ENCODE results near the gene PA2G4.
A peak's percentile ranks its signal among the peaks of the same experiment; 100 is the strongest.

Gene PA2G4

DNA sequence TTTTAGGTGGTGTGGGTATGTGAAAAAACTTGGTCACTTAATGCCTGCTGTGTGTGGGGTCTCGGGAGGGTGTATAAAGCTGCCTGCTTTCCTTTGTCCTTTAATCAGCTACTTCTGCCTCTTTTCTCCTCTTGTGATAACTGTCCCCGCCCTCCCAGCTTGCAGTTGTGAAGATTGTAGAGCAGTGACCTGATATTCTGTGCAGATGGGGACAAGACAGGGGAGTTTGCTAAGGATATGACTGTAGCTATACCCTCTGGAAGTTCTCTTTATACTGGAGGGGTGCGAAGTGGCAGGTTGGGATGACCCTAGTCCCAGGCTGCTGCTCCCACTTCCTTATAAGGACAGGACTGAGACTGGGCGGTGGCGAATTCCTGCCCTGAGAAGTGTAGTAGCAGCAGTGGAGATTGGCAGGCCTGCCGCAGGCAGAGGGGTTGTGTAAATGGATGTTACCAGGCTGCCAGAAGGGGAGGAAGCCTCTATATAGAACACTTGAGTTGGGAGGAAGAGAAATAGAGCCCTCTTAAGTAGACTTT is 54.6 kb downstream of the PA2G4 start:
- in situ Hi-C loops (cut with HindIII; ENCODE audit: low pct_ligation_motif_present, low pct_unique_long_range_greater_than_20kb, low sequenced_read_pairs): no loop called here
- peak; percentile 78 for DNase-seq

DNA sequence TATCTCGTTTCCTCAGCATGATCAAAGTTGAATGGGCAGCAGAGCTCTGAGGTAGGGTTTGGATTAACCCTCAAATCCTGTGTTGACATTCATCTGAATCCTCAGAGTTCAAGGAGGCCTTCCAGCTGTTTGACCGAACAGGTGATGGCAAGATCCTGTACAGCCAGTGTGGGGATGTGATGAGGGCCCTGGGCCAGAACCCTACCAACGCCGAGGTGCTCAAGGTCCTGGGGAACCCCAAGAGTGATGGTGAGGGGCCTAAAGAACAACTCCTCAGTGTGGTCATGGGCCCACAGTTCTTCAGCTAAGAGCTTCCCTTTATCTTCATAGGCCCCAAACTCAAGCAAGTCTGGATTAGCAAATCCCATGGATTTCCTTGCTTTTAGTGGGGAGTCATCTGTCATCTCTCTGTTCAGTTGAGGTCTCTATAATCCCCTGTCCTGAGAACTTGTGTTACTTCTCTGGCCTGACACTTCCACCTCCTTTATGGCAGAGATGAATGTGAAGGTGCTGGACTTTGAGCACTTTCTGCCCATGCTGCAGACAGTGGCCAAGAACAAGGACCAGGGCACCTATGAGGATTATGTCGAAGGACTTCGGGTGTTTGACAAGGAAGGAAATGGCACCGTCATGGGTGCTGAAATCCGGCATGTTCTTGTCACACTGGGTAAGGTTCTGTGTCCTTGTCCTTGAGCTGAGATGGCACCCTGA is 55.3 kb downstream of the PA2G4 start:
- in situ Hi-C loops (cut with HindIII; ENCODE audit: low pct_ligation_motif_present, low pct_unique_long_range_greater_than_20kb, low sequenced_read_pairs): no loop called here
- no peak for DNase-seq

DNA sequence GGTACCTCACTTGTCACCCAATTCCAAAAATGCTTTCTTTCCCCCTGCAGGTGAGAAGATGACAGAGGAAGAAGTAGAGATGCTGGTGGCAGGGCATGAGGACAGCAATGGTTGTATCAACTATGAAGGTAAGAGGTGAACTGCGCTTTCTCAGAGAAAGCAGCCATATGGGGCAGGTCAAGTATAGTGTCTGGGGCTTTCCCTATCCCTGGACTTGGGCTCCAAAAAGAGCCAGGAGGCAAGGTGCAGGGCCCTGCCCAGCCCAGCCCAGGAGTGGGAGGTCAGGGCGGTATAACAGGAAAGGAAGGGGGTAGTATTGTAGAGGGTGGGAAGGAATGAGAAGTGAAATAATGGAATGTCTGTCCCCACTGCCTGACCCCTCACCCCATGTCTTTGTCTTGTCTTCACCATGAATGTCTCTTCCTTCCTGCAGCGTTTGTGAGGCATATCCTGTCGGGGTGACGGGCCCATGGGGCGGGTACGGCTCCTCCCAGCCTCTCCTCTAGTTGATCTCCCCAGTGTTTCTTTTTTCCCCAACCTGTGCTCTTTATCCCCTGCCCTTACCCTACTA is 55.9 kb downstream of the PA2G4 start:
- DNase-seq: no peak
- in situ Hi-C loops (cut with HindIII; ENCODE audit: low pct_ligation_motif_present, low pct_unique_long_range_greater_than_20kb, low sequenced_read_pairs): no loop called here

DNA sequence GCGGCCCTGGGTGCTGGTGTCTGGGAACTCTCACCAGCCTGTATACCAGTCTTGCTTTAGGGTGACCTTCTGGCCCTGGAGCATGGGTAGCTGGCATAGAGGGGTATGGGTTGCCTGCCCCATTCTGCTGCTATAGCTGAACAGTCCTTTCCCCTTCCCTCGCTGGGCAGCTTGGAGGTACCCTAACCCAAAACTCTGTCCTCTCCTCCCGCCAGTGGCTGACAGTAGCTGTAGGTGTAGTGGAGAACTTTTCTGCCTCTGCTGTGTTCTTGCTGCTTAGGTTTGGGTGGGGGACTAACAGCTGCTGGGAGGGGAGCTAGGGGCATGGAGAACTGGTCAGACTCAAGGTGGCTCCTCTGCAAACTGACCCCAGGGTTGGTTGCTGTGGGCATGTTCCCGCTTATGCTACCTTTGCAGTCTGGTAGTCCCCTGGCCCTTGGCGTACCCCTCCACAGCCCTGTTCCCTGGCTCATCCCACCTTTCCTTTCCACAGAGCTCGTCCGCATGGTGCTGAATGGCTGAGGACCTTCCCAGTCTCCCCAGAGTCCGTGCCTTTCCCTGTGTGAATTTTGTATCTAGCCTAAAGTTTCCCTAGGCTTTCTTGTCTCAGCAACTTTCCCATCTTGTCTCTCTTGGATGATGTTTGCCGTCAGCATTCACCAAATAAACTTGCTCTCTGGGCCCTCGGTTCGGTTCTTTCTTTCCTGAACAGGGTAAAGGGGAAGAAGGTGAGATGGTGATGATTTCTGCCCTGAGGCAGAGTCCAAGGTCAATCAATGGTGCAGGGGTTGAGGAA is 56.7 kb downstream of the PA2G4 start:
- DNase-seq: no peak
- in situ Hi-C loops (cut with HindIII; ENCODE audit: low pct_ligation_motif_present, low pct_unique_long_range_greater_than_20kb, low sequenced_read_pairs): no loop called here

DNA sequence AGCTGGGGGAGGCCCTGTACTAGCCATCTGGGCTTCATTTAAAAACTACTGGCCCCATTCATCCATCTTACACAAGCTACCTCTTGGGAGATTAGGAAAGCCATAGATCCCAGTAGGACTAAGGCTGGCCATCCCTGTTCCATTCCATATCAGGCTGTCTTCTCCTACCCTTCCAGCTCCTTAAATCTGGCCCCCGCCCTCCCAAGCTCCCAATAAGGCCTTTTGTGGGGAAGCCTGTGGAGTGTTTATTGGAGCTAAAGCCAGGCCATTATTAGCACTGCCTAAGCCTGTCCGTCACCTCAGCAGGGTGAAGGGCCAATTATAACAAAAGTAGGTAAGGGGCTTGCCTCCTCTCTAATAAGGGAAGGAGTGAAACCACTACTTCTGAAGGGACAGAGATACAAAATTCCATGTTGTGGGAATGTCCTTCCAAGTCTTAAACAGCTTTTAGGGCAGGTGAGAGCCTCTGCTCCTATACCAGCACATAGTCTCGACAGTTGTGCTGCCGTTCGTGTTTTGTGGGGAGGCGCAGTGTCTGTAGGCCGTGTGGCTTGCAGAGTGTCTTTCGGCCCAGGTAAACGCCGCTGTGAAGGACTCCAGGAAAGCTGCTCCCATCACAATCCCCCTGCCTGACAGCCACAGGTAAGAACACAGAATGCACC is 57.5 kb downstream of the PA2G4 start:
- no peak for DNase-seq
- in situ Hi-C loops (cut with HindIII; ENCODE audit: low pct_ligation_motif_present, low pct_unique_long_range_greater_than_20kb, low sequenced_read_pairs): no loop called here

DNA sequence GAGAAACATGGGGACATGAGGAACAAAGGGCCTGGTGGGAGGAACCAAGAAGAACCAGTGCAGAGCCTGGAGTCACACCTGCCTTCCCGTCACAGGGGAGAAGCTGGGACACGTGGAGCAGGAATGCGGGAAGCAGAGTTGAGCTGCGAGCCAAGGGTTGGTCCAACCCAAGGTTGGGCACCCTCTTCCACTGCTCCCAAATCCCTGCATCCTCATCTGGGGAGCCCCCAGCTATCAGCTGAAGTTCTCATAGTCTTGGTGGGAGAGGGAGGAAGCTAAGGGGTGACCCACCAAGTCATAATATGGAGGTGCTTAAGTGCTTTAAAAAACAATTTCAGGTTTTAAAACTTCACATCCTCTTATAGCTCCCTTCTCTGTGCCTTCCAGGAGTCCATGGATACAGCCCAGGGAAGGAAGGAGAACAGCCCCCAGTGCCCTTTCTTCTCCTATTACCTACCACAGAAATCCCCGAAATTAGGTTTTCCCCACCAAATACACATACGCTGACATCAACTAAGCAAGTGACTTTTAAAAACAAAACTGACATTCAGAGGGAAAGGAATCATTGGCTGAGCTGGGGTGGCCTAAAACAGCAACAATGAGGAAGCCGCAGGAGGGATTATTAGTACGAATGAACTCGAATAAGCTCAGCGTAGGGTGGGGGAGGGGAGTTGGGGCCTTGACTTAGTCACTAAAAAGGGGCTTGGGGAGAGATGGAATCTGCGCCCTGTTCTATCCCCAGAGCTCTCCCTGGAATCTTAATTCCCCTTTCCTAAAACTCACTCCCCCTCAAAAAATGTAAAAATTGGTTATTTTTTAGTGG is 58.3 kb downstream of the PA2G4 start:
- in situ Hi-C loops (cut with HindIII; ENCODE audit: low pct_ligation_motif_present, low pct_unique_long_range_greater_than_20kb, low sequenced_read_pairs): no loop called here
- no peak for DNase-seq
